TTC549 (cell line): ENCODE measurements around the gene CPM.
"Not testable (repeated sequence)": the region's sequence is repeated elsewhere in the genome, so short reads cannot be mapped to it uniquely, and the experiment has no call there.

Experiments
- FAIRE-seq: peaks from 2 replicates; lab custom pipeline; 2012; peaks lifted over from hg19 to GRCh38; lab: Jason Lieb, UNC

The CPM gene

GRCh38 chr12:68876461-68876860, 56.5 kb downstream of the CPM start:
- FAIRE-seq = no peak

- FAIRE-seq = no peak
Observed at GRCh38 chr12:68873316-68873715, 59.7 kb downstream of the CPM start.

GRCh38 chr12:68871921-68872320, 61.0 kb downstream of the CPM start:
- no peak for FAIRE-seq

- FAIRE-seq = no peak
Observed at GRCh38 chr12:68871396-68871795, 61.6 kb downstream of the CPM start.

GRCh38 chr12:68870443-68870842, 62.5 kb downstream of the CPM start:
- FAIRE-seq = no peak

- no peak for FAIRE-seq
Observed at GRCh38 chr12:68870011-68870410, 63.0 kb downstream of the CPM start.

GRCh38 chr12:68868043-68868790, 64.8 kb downstream of the CPM start:
- no peak for FAIRE-seq

- FAIRE-seq = no peak
Observed at GRCh38 chr12:68867606-68868005, 65.4 kb downstream of the CPM start.

- FAIRE-seq = no peak
Observed at GRCh38 chr12:68866950-68867349, 66.0 kb downstream of the CPM start.

GRCh38 chr12:68865399-68866164, 67.4 kb downstream of the CPM start:
- FAIRE-seq = no peak

GRCh38 chr12:68864604-68865003, 68.4 kb downstream of the CPM start:
- FAIRE-seq = no peak

- not testable (repeated sequence) for FAIRE-seq
Observed at GRCh38 chr12:68863886-68864454, 69.0 kb downstream of the CPM start.

GRCh38 chr12:68863109-68863770, 69.7 kb downstream of the CPM start:
- no peak for FAIRE-seq

- no peak for FAIRE-seq
Observed at GRCh38 chr12:68861890-68862289, 71.1 kb downstream of the CPM start.

GRCh38 chr12:68856510-68856909, 76.5 kb downstream of the CPM start:
- no peak for FAIRE-seq

- no peak for FAIRE-seq
Observed at GRCh38 chr12:68855771-68856170, 77.2 kb downstream of the CPM start.

GRCh38 chr12:68855111-68855510, 77.9 kb downstream of the CPM start:
- no peak for FAIRE-seq

- FAIRE-seq = no peak
Observed at GRCh38 chr12:68854554-68854953, 78.4 kb downstream of the CPM start.

GRCh38 chr12:68854078-68854468, 78.9 kb downstream of the CPM start:
- FAIRE-seq = no peak

GRCh38 chr12:68853396-68854077, 79.4 kb downstream of the CPM start:
- FAIRE-seq = no peak

GRCh38 chr12:68851592-68852306, 81.2 kb downstream of the CPM start:
- FAIRE-seq = no peak

- no peak for FAIRE-seq
Observed at GRCh38 chr12:68850390-68850789, 82.6 kb downstream of the CPM start.
